ENCODE data around the gene MKLN1.
"Not testable (repeated sequence)": the region's sequence is repeated elsewhere in the genome, so short reads cannot be mapped to it uniquely, and the experiment has no call there.

The MKLN1 gene

DNA sequence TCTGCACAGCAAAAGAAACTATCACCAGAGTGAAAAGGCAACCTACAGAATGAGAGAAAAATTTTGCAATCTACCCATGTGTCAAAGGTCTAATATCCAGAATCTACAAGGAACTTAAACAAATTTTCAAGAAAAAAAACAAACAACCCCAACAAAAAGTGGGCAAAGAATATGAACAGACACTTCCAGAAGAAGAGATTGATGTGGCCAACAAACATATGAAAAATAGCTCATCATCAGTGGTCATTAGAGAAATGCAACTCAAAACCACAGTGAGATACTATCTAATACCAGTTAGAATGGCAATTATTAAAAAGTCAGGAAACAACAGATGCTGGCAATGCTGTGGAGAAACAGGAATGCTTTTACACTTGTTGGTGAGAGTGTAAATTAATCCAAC lies 7.1 kb upstream of the MKLN1 start:
- no peak for DNase-seq

DNA sequence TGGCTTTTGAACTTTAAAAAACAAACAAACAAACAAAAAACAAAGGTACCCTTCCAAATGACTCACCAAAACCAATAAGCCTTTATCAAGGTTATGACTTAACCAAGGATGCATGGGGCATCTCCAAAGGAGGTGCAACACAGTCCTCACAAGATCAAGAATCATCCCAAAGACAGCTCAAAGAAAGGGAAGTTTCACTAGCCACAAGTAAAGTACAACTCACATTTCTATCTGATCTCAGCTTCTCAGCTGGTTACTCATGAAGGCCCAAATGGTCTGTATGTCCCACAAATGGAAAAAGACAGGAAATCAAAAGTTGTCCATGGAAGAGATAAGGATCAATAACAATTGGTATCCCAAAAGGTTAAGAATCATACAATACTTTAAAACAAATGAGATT lies 6.0 kb upstream of the MKLN1 start:
- no peak for DNase-seq

DNA sequence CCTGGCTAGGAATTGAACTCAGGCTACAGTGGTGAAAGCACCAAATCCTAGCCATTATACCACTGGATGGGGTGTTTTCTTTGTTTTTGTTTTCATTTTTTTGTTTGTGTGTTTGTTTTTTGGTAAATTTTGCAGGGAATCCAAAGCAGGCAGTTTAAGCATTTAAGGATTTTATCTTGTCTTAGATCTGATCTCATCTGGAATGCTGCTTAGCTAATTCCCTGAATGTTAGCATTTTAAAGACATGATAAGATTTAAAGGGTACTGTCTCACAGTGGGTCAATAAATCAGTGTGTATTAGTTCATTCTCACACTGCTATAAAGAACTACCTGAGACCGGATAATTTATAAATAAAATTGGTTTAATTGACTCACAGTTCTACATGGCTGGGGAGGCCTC lies 5.6 kb upstream of the MKLN1 start:
- DNase-seq: no peak

DNA sequence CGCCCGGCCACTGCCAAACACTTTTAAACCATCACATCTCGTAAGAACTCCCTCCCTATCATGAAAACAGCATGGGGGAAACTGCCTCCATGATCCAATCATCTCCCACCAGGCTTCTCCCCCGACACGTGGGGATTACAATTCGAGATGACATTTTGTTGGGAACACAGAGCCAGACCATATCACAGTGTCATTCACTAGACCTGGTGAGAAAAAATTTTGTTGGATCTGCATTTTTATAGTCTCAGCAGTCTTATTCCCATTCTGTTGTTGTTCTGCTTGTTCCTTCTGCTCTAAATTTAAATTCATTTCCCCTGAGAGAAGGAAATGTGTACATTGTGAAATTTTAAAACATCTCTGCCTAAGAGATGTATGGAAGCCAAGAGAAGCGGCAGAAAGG lies 4.8 kb upstream of the MKLN1 start:
- DNase-seq: no peak

DNA sequence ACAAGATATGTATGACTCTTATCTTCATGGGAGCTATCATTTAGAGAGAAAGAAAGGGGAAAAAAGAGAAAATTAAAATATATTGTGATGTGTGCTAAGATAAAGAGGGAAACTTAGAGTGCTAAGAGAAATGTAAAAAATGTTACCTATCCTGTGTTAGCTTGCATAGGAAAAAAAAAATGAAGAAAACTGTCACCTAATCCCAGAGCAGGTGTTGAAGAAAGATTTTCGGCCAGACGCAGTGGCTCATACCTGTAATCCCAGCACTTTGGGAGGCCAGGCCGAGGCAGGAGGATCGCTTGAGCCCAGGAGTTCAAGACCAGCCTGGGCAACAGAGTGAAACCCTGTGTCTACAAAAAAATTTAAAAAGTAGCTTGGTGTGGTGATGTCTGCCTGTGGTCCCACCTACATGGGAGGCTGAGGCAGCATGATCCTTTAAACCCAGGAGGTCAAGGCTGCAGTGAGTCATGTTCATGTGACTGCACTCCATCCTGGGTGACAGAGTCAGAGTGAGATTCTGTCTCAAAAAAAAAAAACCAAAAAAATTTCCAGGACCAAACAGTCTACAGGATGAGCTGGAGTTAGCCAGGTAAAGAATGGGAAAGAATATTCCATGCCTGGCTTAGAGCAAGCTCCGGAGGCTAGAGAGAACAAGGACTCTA lies 2.4 kb upstream of the MKLN1 start:
- DNase-seq: no peak

DNA sequence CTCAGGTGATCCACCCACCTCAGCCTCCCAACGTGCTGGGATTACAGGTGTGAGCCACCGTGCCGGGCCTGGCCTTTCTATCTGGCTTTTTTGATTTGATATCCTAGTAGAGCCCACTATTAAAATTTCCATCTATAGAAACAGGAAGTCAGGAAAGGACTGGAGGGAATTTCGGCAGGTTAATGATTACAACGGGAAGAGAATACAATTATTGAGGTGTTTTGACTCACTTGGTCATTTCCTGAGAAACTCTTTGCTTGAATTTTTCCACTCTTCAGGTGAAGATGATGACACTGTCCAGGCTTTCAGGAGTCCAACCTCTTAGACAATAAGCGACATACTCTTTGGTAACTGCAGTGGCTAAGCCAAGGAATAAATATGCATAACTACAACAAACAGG lies 1.1 kb upstream of the MKLN1 start:
- DNase-seq: no peak

DNA sequence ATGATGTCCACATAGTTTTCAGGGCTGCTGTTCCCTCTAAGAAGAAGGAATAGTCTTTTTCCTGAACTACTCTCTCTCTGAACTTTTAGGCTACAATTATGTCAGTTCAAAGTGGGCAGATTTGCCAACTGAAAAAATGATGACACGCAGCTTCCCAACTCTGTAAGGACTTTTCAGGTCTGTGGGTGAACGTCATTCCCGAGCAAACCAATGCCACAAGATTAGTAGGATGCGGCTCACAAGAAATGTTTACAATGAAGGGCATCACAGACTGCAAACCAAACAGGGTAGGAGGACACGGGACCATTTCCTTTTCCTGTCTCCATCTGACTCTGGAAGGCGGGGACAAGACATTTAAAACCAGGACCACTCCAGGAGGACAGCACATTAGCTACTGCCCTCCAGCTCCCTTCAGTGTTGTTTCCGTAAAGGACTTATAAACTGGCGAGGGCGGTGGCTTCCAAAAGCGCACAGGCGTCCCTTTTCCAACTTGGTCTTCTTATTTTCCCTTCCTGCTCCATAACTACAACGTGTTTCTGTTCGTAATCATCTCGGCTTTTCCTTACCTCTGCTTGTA lies 539 bp upstream of the MKLN1 start:
- DNase-seq: peak; percentile 45

DNA sequence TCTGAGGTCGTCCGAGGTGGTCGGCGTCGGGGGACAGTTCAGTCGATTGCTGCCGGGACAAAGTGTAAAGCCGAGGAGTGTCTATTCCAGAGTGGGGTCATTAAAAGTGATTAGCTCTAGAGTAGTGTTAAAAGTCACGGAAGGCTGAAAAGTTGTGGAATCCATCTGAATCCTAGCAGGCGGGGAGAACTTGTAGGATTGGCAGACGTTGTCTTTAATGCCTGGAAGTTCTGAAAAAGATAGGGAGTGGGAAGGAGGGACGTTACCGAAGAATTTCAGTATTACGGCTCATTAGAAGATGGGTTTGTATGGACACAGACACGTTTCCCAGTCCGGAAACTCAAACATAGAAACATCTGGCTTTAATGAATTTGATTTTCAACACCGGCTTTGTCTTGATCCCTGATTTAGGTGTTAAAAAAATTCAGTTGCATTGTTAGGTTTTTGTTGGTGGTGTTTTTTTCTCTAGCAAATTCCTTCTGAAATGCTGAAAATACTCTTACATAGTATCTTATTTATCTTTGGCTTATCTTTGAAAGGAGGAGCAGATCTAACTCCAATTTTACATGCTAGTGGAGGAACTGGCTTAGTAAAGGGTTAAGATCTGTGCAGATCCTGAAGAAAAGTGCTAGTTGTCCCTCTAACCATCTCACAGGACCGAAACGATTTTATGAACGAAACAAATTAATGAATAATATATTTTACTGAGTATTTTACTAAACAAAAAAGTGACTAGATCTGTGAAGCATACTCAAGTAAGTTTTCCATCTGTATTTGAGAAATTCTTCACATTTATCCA lies 900 bp downstream of the MKLN1 start:
- DNase-seq: no peak

DNA sequence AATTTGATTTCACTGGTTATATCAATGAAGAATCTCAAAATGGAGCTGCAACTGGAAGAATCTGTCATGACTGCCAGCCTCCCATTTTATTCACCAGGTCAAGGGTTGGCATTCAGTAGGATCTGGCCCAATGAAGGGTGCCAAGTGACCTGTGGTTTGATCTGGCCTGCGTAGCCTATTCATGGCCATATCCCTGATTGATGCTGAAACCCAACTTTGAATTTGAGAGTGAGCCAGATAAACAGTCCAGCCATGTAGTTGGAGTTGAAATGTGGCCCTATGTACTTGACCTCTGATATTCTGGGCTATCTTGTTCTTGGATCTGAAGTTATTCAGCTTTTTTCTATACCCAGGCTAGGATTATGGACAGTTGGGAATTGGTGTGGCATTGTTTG lies 1.5 kb downstream of the MKLN1 start:
- DNase-seq: no peak

DNA sequence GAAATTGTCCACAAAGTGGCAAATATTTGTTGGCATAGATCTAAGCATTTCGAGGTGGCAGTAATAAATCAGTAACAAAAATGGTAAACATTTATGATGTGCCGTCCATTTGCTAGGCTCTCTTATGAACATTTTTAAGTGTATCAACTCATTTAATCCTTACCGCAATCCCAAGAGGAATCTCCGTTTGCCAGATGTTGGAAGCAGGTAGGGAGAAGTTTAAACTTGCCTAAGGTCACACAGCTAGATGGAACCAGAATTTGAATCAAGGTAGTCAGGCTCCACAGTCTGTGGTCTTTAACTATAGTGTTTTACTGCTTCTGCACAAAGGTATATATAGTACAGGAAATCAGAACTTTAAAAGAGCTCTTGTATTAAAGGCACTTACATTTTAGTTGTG lies 2.6 kb downstream of the MKLN1 start:
- DNase-seq: no peak

DNA sequence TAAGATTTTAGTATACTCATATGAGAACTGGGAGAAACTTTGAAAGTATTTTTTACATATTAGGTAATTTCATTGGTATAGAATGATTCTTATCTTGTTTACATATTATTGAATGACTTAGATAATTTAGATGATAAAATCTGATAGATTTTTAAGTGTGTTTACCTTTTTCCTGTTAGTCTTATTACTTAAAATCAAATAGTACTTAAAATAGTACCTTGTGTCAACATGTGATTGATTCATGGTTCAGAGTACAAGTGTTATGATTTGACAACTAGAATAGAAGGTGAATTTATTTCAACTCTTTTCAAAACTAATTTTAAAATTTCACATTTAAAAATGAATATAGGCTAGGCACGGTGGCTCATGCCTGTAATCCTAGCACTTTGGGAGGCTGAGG lies 4.1 kb downstream of the MKLN1 start:
- DNase-seq: no peak

DNA sequence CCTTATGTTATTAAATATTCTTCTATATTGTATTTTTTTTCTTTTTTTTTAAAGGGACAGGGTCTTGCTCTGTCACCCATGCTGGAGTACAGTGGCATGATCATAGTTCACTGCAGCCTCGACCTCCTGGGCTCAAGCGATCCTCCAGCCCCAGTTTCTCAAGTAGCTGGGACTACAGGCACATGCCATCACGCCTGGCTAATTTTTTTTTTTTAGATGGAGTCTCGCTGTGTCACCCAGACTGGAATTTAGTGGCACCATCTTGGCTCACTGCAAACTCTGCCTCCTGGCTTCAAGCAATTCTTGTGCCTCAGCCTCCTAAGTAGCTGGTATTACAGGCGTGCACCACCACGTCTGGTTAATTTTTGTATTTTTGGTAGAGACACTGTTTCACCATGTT lies 5.1 kb downstream of the MKLN1 start:
- DNase-seq: not testable (repeated sequence)

DNA sequence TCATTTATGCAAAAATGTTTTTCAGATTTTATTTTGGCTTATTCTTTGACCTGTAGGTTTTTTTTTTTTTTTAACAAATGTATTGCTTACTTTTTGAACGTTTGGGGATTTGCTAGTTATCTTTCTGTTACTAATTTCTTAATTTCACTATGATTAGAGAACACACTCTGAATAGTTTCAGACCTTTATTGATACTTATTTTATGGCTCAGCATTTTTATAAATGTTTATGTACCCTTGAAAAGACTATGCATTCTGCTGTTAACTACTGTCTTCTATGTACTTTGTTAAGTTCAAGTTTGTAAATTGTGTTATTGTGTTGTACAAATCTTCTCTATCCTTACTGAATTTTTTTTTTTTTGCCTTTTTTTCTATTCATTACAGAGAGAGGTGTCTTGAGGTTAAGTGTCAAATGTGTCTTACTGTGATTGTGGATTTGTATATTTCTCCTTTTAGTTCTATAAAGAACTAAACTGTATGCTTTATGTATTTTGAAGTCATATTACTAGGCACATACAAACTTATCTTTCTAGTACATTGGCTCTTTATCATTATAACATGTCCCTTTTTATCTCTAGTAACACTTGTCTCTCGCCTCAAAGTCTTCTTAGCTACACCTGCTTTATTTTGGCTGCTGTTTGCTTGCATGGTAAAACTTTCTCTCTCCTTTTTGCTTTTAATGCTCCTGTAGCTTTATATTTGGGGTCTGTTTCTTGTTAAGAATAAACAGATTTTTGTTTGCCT lies 8.1 kb downstream of the MKLN1 start:
- no peak for DNase-seq

DNA sequence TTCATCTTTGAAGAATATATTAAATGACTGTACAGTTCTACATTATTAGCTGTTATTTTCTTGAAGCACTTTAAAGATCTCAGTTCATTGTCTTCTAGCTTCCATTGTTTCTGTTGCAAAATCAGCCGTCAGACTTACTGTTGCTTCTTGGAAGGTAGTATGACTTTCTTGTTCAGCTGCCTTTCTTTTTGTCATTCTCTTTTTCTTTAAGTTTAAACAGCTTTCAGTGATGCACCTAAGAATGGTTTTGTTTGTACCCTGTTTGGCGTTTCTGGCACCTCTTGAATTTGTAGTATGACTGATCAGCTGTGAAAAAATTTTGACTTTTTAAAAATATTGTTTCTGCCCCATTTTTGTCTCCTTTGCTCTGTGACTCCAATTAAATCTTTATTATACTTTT lies 9.3 kb downstream of the MKLN1 start:
- DNase-seq: no peak

DNA sequence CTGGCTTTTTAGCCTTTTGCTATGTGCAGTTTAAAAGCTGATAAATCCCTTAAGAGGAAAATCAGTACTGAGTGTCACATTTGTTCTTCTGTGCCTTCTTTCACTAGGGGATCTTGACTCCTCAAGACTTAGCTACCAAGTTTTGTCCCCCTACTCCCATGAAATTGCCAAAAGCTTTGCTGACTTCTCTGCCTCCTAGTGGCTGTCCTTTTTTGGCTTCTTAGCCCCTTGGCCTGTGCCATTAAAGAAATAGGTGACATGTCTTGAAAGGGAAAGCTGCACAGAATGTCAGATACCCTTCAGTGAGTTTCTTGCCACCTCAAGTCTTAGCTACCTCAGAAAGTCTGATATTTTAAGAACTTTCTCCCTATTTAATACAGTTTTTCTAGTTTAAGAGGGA lies 10.5 kb downstream of the MKLN1 start:
- no peak for DNase-seq

DNA sequence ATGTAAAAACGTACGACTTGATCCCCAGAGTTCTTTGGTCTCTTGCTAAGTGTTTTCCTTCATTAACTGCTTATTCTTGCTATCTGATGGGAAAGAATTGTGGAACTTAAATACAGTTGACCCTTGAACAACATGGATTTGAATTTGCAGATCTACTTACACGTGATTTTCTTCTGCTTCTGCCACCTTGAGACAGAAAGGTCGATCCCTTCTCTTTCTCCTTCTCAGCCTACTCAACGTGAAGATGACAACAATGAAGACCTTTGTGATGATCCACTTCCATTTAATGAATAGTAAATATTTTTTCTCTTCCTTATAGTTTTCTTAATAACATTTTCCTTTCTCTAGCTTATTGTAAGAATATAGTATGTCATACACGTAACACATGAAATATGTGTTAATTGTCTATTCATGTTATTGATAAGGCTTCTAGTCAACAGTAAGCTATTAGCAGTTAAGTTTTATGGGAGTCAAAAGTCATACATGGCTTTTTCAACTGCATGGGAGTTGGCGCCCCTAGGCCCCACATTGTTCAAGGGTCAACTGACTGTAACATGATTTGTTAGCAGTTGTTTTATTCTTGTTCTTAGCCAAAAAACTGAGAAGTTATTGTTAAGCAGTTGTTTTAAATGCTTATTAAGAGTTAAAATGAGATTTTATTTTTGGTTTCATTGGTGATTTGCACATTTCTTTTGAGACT lies 11.2 kb downstream of the MKLN1 start:
- DNase-seq: no peak

DNA sequence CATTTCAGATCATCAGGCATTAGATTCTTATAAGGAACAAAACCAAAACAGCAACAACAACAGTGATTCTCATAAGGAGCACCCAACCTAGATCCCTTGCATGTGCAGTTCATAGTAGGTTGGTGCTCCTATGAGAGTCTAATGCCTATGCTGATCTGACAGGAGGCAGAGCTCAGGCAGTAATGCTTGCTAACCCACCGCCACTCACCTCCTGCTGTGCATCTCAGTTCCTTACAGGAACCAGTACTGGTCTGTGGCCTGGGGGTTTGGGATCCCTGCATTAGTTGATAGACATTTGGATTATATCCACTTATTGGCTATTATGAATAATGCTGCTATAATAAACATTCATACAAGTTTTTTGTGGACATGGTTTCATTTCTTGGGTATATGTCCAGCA lies 14.0 kb downstream of the MKLN1 start:
- DNase-seq: no peak

DNA sequence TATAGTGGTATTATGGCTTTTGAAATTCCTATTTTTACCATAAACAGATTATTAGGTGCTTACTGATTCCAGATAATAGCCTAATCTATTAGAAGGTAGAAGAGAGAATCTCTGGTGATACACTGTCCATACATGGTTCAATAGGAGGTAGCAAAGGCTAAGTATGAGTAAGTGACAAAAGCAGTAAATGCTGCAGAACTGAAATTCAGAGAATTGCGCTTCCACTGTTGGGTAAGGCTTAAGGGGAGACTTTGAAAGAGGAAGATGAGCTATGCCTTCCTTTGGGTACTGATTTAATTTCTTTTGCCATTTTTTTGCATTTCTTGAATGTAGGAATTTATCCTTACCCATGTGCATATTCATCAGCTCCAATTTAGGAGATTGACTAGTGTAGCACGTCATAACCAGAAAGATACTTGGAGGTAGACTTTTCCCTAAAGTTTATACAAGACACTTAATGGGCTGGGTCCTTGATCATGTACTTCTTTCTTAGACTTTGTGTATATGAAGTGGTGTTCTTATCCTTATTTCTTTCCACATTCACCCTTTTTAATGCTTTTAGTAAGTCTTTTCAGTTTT lies 15.3 kb downstream of the MKLN1 start:
- DNase-seq: no peak

DNA sequence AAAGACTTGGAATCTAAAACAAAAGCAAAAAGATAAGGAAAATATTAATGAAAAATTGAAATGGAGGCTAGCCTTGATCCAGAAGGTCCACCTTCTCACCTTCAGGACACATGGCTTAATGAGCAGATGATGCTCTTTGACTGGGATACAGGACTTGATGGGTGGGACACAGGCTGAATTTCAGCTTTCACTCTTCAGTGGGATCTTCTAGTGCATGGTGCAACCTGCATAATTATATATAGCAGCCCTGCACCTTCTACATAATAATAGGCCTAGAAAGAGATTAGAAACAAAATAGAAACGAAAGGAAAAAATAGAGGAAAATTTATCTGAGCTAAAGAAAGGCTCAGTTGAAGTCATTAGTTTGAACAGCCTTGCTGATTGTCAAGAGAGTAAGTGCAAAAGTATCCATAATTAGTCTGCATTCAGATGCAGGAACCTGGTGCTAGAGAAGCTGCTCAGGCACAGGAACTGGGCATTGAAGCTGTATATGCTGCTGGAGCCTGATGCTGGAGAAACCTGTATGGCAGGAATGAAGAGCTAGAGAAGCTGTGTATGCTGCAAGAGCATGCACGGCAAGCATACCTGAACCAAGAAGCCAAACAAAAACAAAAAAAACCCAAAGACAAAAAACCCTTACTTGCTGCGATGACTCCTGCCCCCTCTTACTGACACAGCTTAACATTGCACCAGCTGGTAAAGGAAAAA lies 19.4 kb downstream of the MKLN1 start:
- no peak for DNase-seq

DNA sequence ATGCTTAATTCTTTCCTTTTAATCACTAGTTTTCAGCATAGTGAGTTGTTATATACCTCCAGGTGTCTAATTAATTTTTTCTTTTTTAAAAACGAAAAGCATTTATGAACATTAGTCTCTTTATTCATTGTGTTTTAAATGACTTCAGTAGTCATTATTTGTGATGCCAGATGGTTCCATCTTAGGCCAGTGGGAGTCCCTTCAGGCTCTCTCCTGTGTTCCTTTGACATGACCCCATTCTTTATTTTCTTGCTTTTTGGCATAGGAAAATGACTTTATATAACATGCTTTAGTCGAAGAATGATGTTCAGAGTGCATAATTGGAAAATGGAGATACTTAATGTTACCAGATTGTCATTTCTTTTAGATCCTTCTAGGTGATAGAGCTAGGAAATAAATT lies 24.4 kb downstream of the MKLN1 start:
- DNase-seq: no peak

DNA sequence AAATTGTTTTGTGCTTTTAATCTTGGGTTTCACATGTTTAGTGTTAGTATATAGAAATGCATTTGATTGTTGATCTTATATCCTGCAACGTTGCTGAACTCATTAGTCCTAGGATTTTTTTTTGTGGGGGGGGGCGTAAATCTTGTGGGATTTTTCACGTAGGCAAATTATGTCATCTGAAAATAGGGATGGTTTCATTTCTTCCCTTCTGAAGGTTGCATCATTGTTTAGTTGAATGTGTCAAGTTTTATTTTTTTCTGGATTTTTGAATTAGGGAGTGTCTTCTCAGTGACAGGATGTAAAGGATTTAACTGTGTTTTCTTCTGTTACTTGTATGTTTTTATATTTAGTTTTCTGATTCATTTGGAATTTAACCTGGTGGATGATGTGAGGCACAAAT lies 26.7 kb downstream of the MKLN1 start:
- DNase-seq: no peak
